GM21390 (cell line): ENCODE data around the gene SLC38A10.

Experiments used
- ATAC-seq: cut with Tn5 transposase; IDR thresholded peaks from one replicate; pipeline ENCODE4 v1.9.1; 2021; ENCODE audit not compliant: unreplicated experiment

SLC38A10 gene

DNA sequence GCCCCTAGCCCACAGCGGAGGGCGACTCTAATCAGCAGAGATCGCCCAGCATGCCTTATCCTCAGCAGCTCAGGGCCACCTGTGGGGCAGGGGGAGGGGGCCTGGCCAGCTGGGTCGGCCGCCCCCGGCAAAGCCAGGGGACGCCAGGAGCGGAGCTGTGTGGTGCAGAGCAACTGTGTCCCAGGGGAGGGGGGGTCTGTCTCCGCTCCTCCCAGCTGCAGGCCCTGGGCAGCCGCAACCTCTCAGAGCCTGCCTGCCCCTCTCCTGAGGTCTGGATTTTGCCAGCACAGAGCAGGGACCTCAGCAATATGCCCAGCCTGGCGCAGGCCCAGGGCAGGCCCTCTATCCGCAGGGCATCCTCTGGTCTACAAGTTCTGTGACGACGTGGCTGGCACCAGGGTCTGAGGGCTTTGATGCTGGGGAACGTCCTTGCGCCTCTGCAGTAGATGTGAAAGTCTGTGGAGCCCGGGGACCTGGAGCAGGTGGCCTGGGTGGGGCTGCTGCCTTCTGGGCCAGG, 36.5 kb upstream of the SLC38A10 start:
- no peak for ATAC-seq

DNA sequence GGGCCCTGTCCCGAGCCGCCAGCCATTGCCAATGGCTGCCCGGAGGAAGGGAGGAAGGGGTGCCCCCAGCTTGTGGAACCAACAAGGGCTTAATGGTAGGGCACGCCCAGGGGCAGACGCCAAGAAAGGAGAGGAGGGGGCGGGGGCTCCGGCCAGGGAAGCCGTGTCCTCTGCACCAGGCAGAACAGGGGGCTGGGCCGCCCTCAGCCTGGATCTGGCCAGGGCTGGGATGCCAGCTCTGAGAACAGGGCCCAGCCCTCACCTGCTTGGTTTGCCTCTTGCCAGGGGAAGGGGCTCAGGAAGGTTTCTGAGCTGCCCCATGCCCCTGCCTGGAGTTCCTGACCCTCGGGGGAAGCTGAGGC, 35.8 kb upstream of the SLC38A10 start:
- no peak for ATAC-seq

- no peak for ATAC-seq
Observed at GRCh38 chr17:81329927-81330883, 35.1 kb upstream of the SLC38A10 start.

- no peak for ATAC-seq
Observed at GRCh38 chr17:81328978-81329926, 34.1 kb upstream of the SLC38A10 start.

- ATAC-seq = no peak
Observed at GRCh38 chr17:81328489-81328888, 33.4 kb upstream of the SLC38A10 start.

- ATAC-seq = no peak
Observed at GRCh38 chr17:81325714-81326358, 30.7 kb upstream of the SLC38A10 start.

DNA sequence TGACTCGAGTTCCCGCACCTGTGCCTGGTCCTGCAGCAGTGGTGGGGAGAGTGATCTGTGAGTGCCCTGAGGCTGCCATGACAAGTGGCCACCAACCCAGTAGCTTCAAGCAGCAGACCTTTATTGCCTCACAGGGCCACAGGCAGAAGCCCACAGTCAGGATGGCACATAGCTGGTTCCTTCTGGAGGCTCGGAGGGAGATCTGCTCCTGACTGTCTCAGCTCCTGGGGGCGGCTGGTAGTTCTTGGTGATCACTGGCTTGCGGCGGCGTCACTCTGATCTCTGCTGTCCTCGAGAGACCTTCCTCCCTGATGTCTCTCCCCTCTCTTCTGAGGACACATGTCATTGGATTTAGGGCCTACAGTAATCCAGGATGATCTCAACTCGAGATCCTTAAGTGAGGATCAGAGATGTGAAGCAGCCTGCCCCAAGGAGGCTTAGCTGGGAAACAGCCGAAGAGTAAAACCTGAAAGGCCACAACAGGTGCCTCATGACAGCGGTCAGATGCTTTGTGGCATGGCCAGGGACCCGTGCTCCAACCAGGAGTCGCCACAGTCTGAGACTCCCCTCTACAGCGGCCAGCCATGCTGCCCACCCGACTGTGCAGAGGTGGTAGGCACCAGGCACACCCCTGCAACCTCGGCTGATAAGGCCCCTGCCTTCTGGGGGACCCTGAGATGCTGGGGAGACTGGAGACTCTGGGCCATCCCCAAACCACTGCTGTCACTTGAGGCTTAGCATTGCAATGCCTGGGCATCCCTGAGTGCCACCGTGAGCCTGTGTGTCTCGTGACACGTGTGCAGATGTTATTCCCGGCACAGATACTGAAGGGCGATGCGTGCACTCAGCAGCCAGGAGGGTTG, 30.0 kb upstream of the SLC38A10 start:
- ATAC-seq = no peak

- ATAC-seq = no peak
Observed at GRCh38 chr17:81324177-81324850, 29.2 kb upstream of the SLC38A10 start.

- ATAC-seq = no peak
Observed at GRCh38 chr17:81323411-81323868, 28.3 kb upstream of the SLC38A10 start.

DNA sequence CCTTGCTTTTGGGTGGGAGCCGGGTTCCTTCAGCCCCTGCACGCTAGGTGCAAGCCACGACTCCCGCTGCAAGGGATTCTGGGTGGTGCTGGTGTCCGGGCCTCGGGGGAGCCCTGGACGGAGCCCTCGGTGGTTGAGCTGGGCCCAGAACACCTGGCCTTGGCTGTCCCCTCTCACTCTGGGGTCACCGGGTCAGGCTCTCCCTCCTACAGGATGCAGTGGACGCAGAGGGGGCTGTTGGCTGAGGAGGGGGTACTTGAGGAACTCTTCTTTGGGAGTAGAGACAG, 27.9 kb upstream of the SLC38A10 start:
- ATAC-seq = no peak

DNA sequence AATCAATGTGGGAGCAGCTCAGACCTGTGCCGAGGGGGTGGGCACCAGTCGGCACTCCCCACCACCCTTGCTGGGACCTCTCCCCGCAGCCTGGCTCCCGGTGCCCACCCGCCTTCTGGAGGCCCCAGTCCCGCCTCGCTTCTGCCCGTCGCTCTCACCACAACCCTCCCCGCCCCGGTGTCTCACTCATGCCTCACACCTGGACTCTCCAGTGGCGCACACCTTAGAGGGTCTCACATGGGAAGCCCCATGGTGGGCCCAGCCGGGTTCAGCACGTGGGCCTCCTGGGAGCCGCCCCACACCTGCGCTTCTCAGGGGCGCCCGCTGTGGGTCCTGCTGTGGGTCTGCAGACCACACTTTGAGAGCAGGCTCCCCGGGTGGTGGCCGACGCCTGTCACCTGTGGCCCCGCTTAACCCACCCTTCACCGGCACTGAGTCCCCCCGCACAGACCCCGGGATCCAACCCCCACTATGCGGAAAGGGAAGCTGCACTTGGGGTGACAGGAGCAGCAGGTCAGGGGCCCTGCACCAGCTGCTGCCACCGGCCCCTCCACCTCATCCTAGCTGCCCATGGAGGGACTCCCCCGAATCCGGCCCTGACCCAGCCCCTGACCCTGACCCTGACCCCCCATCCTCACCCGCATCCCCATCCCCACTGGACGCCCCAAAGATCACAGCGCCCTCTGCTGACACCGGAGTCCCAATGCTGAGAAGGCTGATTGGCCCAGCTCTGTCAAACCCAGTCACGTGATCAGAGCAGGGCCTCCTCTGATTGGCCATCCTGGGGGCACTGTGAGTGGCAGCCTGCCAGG, 27.4 kb upstream of the SLC38A10 start:
- ATAC-seq = no peak

DNA sequence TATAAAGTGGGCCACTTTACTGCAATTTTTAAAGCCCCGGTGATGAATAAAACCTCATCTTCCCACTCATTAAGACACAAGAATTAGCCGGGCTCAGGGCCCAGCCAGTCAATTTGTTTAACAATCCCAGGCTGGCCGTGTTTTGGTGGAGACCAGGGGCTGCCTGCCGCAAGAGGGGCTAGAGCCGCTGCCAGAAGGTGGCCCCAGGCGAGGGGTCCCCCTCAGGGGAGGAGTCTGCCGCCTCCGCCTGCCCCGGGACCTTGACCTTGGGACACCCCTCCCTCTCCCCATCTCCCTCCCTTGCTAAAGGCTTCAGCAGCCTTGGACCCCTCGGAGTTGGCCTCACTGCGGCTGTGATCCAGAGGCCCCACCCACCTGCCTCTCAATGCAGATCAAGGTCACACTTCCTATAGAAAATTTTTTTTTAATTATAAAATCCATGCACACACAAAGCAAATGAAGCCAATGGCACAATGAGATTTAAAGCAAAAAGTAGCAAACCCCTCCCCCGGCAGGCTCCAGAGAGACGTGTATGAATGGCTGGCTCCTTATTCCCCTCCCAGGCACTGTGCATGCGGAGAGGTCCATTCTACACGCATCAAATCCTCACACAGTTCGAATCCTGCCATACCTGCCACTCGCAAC, 23.0 kb upstream of the SLC38A10 start:
- ATAC-seq = no peak

DNA sequence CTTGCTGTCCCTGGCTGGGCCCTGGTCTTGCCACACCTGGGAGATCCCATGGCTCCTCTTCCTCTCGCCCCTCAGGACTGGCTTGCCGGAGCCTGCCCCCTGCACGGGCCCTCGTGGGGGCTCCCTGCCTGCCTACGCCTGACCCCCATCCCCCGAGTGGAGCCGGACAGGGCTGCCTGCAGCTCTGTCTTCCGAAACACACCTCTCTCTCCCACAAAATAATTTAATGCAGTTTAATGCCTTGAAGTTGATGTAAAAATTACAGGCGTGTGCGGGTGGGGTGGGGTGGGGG, 22.4 kb upstream of the SLC38A10 start:
- ATAC-seq = no peak

DNA sequence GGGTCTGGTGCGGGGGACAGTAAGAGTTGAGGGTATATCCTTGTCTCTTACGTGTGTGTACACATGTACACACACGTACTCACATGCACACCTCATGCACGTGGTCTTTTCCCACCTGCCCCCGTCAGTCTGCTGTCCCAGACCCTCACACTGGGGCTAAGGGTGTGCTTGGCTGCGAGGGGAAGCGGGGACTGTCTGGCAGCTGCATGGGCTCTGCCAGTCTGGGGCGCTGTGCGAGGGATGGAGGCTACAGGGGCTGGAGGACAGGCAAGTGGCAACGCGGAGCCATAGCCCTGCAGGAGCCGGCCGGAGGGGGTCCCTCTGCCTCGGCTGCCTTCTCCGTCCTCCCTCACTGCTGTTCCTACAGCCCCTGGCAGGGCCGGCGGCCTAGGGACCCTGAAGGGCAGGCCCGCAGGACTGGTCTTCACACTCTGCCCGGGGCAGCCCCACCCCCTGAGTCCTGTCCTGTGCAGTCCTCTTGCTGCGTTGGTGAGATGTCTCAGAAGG, 20.8 kb upstream of the SLC38A10 start:
- ATAC-seq = no peak

DNA sequence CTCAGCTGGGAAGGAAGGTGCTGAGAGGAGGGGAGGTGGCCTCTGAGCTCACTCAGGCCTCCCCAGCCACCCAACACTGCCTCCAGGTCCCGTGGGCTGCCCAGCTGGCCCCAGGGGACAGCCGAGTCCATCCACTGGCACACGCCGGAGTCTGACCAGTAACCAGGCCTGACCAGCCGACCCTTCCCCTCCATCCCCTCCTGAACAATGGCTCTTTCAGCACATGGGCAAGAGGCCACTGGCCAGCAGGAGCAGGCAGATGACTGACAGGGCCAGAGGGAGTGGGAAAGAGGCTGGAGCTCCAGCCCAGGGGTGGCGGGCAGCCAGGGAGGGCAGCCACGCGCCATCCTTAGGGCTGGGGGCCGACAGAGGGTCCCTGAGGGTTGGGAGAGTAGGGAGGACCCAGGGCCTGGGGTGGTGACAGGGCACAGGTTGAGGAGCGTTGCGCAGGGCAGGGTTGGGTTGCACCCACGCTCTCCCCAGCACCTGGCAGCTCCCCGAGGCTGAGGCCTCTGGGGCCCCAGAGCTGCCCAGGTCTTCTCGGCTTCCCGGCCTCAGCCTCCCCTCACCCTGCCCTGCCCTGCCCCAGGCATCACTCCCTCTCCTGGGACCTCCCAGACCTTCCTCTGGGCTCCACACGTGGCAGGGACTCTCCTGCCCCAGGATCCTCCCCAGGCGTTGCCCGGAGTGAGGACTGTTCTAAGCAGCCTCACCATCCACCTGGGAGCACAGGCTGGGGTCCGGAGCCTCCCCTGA, 20.2 kb upstream of the SLC38A10 start:
- no peak for ATAC-seq

- ATAC-seq = no peak
Observed at GRCh38 chr17:81314398-81315081, 19.4 kb upstream of the SLC38A10 start.

DNA sequence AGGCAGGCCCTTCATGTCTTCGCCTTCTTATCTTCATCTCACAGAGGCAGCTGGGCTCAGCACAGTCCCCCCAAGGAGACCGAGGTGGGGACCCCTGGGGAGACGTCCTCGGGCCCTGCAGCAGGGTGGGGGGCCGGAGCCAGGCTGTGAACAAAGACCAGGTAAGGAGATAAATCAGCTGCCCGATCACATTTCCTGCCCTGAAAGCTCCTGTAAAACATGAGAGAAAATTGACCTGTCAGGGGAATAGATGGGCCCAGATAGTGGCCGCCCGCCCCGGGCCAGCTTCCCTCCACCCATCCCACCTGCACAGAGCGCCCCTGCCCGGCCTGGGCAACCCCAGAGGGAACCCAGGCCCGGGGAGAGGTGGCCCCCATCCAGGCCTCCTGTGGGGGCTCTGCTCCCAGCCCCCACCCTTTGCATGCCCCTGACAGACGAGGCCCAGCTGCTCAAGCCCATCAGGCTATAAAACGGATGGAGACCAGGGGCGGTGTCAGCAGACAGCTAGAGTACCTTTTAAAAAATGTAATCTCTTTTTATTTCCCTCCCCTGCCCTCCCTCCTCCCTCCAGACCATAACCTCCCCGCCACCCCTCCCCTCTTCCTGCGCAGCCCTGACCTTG, 18.8 kb upstream of the SLC38A10 start:
- ATAC-seq = no peak
